ENCODE results near the gene GBP3.

Gene GBP3

DNA sequence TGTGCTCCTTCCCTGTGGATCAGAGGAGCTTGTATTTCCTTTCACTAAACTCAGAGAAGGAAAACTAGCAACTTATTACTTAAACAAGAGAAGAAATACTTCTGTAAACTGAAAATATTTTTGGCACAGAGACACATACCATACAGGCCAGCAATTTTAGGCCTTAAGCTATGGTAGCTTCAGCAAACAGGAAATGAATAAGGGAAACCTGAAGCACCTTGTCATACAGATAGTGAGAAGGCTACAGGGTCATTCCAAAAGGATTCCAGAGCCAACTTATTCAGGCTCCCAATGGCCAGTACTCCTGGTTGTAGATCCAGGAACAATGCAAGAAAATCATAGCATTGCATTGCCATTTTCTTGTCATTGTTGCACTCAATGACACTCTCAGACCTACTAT, 21.2 kb downstream of the GBP3 start:
- no peaks in the 10 kb centered on the region for H3K9me3 ChIP-seq (ENCODE audit: insufficient read depth, low read length)
- no peak overlapping the region for H3K4me2 ChIP-seq (ENCODE audit: low read length)
- H3K4me3 ChIP-seq (ENCODE audit: low read length) = no peak overlapping the region
- TF ChIP-seq EZH2phosphoT487 (IDR thresholded peaks at IDR 0.05; ENCODE audit: low read depth) = no peak
- H4K20me1 ChIP-seq (ENCODE audit: insufficient read depth, low read length) = no peaks in the 10 kb centered on the region
- no peak overlapping the region for H3K27ac ChIP-seq (ENCODE audit: low read length)
- H3K36me3 ChIP-seq (replicated peaks; ENCODE audit: low read depth, low read length) = no peaks in the 10 kb centered on the region
- H3K79me2 ChIP-seq (ENCODE audit: low read length) = no peaks in the 10 kb centered on the region
- H2AFZ ChIP-seq (ENCODE audit: low read depth, low read length) = no peak overlapping the region
- H3K27me3 ChIP-seq (ENCODE audit: low read depth, low read length) = no peaks in the 10 kb centered on the region
- 0 out of 2 replicates have a peak, but pooled peaks cover 6% of the 10 kb centered on the region for H3K4me1 ChIP-seq (ENCODE audit: low read length)
- no peak overlapping the region for H3K9ac ChIP-seq (ENCODE audit: low read length)

DNA sequence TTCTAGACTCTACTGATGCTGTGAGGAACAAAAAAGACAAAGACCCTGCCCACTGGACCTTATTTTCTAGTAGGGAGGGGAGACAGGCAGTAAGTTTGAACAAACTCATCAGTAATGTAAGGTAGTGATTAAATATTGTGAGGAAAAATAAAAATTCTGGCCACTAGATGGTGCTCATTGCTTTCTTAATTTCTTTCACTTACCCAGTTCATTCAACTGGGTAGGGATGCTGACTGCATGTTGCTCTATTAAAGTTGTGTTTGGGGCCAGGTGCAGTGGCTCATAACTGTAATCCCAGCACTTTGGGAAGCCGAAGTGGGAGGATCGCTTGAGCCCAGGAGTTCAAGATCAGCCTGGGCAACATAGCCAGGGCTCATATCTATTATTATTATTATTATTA, 23.9 kb downstream of the GBP3 start:
- H3K36me3 ChIP-seq (replicated peaks; ENCODE audit: low read depth, low read length) = no peaks in the 10 kb centered on the region
- H3K9ac ChIP-seq (ENCODE audit: low read length) = no peak overlapping the region
- H3K4me1 ChIP-seq (ENCODE audit: low read length) = peaks cover 10% of the 10 kb centered on the region
- H3K4me2 ChIP-seq (ENCODE audit: low read length) = no peak overlapping the region
- no peaks in the 10 kb centered on the region for H4K20me1 ChIP-seq (ENCODE audit: insufficient read depth, low read length)
- H3K4me3 ChIP-seq (ENCODE audit: low read length) = no peak overlapping the region
- H3K9me3 ChIP-seq (ENCODE audit: insufficient read depth, low read length) = no peaks in the 10 kb centered on the region
- H3K27me3 ChIP-seq (ENCODE audit: low read depth, low read length) = no peaks in the 10 kb centered on the region
- TF ChIP-seq, protein P1, sequence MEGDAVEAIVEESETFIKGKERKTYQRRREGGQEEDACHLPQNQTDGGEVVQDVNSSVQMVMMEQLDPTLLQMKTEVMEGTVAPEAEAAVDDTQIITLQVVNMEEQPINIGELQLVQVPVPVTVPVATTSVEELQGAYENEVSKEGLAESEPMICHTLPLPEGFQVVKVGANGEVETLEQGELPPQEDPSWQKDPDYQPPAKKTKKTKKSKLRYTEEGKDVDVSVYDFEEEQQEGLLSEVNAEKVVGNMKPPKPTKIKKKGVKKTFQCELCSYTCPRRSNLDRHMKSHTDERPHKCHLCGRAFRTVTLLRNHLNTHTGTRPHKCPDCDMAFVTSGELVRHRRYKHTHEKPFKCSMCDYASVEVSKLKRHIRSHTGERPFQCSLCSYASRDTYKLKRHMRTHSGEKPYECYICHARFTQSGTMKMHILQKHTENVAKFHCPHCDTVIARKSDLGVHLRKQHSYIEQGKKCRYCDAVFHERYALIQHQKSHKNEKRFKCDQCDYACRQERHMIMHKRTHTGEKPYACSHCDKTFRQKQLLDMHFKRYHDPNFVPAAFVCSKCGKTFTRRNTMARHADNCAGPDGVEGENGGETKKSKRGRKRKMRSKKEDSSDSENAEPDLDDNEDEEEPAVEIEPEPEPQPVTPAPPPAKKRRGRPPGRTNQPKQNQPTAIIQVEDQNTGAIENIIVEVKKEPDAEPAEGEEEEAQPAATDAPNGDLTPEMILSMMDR (IDR thresholded peaks at IDR 0.05; ENCODE audit: low read depth, low read length) = peak; percentile 44
- no peak for TF ChIP-seq EZH2phosphoT487 (IDR thresholded peaks at IDR 0.05; ENCODE audit: low read depth)
- H2AFZ ChIP-seq (ENCODE audit: low read depth, low read length) = no peak overlapping the region
- no peak overlapping the region for H3K27ac ChIP-seq (ENCODE audit: low read length)
- H3K79me2 ChIP-seq (ENCODE audit: low read length) = no peaks in the 10 kb centered on the region

DNA sequence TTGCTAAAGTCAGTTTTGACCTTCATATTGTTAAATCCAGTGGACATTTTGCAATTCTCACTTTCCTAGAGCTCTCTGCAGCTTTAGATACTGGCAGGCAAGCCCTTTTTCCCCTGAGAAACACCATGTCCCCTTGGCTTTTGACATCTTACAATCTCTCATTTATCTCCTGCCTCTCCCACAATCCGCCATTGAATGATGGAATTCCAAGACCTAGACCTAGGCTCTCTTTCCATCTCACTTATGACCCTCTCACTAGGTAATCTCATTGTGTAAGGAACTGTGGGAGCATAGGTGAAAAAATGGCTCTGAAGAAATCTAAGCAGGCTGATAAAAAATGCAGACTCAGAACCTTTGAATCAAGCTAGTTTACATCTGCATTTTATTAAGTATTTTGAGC, 32.2 kb downstream of the GBP3 start:
- H3K27me3 ChIP-seq (ENCODE audit: low read depth, low read length) = no peaks in the 10 kb centered on the region
- H3K36me3 ChIP-seq (replicated peaks; ENCODE audit: low read depth, low read length) = peaks cover 13% of the 10 kb centered on the region
- H3K4me3 ChIP-seq (ENCODE audit: low read length) = no peak overlapping the region
- H3K27ac ChIP-seq (ENCODE audit: low read length) = no peak overlapping the region
- H3K4me2 ChIP-seq (ENCODE audit: low read length) = no peak overlapping the region
- H2AFZ ChIP-seq (ENCODE audit: low read depth, low read length) = no peak overlapping the region
- peaks cover 12% of the 10 kb centered on the region for H3K4me1 ChIP-seq (ENCODE audit: low read length)
- TF ChIP-seq, protein P1 (IDR thresholded peaks at IDR 0.05; ENCODE audit: low read depth, low read length) = no peak
- TF ChIP-seq EZH2phosphoT487 (IDR thresholded peaks at IDR 0.05; ENCODE audit: low read depth) = no peak
- no peaks in the 10 kb centered on the region for H4K20me1 ChIP-seq (ENCODE audit: insufficient read depth, low read length)
- no peak overlapping the region for H3K9ac ChIP-seq (ENCODE audit: low read length)
- H3K79me2 ChIP-seq (ENCODE audit: low read length) = peaks cover 65% of the 10 kb centered on the region
- H3K9me3 ChIP-seq (ENCODE audit: insufficient read depth, low read length) = no peaks in the 10 kb centered on the region

DNA sequence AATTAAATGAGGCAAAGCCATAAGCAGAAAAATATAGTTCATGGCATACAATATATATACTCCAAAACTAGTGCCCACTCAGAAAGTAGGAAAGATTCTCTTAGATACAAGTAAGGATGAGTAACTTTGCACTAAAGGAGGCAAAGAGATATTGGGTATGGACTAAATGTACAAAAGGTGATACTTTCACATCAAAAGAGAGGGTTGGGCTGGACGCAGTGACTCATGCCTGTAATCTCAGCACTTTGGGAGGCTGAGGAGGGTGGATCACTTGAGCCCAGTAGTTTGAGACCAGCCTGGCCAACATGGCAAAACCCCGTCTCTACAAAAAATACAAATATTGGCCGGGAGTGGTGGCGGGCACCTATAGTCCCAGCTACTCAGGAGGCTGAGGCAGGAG, 37.0 kb downstream of the GBP3 start:
- H4K20me1 ChIP-seq (ENCODE audit: insufficient read depth, low read length) = no peaks in the 10 kb centered on the region
- no peak overlapping the region for H3K4me3 ChIP-seq (ENCODE audit: low read length)
- no peaks in the 10 kb centered on the region for H3K27me3 ChIP-seq (ENCODE audit: low read depth, low read length)
- no peak for TF ChIP-seq EZH2phosphoT487 (IDR thresholded peaks at IDR 0.05; ENCODE audit: low read depth)
- TF ChIP-seq, protein P1 (IDR thresholded peaks at IDR 0.05; ENCODE audit: low read depth, low read length) = no peak
- H3K27ac ChIP-seq (ENCODE audit: low read length) = no peak overlapping the region
- H3K9ac ChIP-seq (ENCODE audit: low read length) = no peak overlapping the region
- H2AFZ ChIP-seq (ENCODE audit: low read depth, low read length) = no peak overlapping the region
- H3K4me2 ChIP-seq (ENCODE audit: low read length) = no peak overlapping the region
- H3K36me3 ChIP-seq (replicated peaks; ENCODE audit: low read depth, low read length) = peaks cover 18% of the 10 kb centered on the region
- H3K9me3 ChIP-seq (ENCODE audit: insufficient read depth, low read length) = no peaks in the 10 kb centered on the region
- H3K79me2 ChIP-seq (ENCODE audit: low read length) = peaks cover 63% of the 10 kb centered on the region
- peaks cover 12% of the 10 kb centered on the region for H3K4me1 ChIP-seq (ENCODE audit: low read length)

DNA sequence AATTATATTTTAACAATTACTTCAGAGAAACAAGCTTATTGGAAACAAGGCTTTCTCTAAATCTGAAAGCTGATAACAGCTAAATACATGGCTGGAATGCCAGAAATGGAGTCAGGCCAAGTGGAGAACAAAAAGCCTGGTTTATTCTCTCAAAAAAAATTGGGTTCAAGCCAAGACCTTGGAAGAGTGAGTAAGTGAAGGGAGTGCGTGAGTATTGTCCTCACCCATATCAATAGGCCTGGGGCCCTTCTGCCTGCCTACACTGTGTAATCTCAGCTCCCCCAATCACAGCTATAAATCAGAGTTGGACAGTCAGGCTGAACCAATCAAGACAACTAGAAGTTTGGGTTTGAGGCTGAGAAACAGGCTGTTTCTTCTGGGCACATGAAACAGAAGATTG, 37.6 kb downstream of the GBP3 start:
- Histone ChIP-seq H3K9ac (ENCODE audit: low read length) (no peak overlapping the region), H3K27ac (ENCODE audit: low read length) (no peak overlapping the region), H3K36me3 (replicated peaks; ENCODE audit: low read depth, low read length) (peaks cover 18% of the 10 kb centered on the region)

More for the DNA sequence above, 37.6 kb downstream of the GBP3 start:
- TF ChIP-seq, protein P1 (IDR thresholded peaks at IDR 0.05; ENCODE audit: low read depth, low read length) = no peak
- no peak for TF ChIP-seq EZH2phosphoT487 (IDR thresholded peaks at IDR 0.05; ENCODE audit: low read depth)
- Histone ChIP-seq H3K79me2 (ENCODE audit: low read length) (peaks cover 60% of the 10 kb centered on the region), H3K4me2 (ENCODE audit: low read length) (no peak overlapping the region), H3K9me3 (ENCODE audit: insufficient read depth, low read length) (no peaks in the 10 kb centered on the region), H4K20me1 (ENCODE audit: insufficient read depth, low read length) (no peaks in the 10 kb centered on the region), H3K4me3 (ENCODE audit: low read length) (no peak overlapping the region), H3K27me3 (ENCODE audit: low read depth, low read length) (no peaks in the 10 kb centered on the region), H3K4me1 (ENCODE audit: low read length) (peaks cover 12% of the 10 kb centered on the region), H2AFZ (ENCODE audit: low read depth, low read length) (no peak overlapping the region)

Data from OCI-LY3 (cell line).